Glutamatergic neuron (in vitro differentiated cells): ENCODE measurements around the gene SAP30BP. TPM values are rescaled to one million over a fixed set of nuclear protein-coding genes. Genes with fewer than 3 reads are reported as not detected.

Source experiments
- DNase-seq: peaks from one replicate; pipeline ENCODE4 v3.0.0; 2022
- H3K27ac Mint-ChIP-seq: one replicate; pipeline ENCODE4 v1.8.0; 2020; ENCODE audit warnings: mild to moderate bottlenecking, mixed read lengths, inconsistent platforms; ENCODE audit not compliant: unreplicated experiment
- H3K27me3 Mint-ChIP-seq: one replicate; pipeline ENCODE4 v1.8.0; 2020; ENCODE audit warnings: mild to moderate bottlenecking, moderate library complexity, mixed read lengths, inconsistent platforms; ENCODE audit not compliant: unreplicated experiment
- H3K36me3 Mint-ChIP-seq: one replicate; pipeline ENCODE4 v1.8.0; 2020; ENCODE audit warnings: mild to moderate bottlenecking, mixed read lengths, inconsistent platforms; ENCODE audit not compliant: unreplicated experiment
- H3K4me1 Mint-ChIP-seq: one replicate; pipeline ENCODE4 v1.8.0; 2020; ENCODE audit warnings: mild to moderate bottlenecking, low read depth, mixed read lengths, inconsistent platforms; ENCODE audit not compliant: unreplicated experiment
- H3K4me3 Mint-ChIP-seq: one replicate; pipeline ENCODE4 v1.8.0; 2020; ENCODE audit warnings: mild to moderate bottlenecking, mixed read lengths, inconsistent platforms; ENCODE audit not compliant: unreplicated experiment
- H3K9me3 Mint-ChIP-seq: one replicate; pipeline ENCODE4 v1.8.0; 2020; ENCODE audit warnings: mild to moderate bottlenecking, moderate library complexity, mixed read lengths, inconsistent platforms; ENCODE audit not compliant: unreplicated experiment
- CTCF ChIP-seq: fragments of 200-600 bp; sonication (generic); IDR thresholded peaks from one replicate; pipeline ENCODE4 v1.5.0; 2021; ENCODE audit not compliant: partially characterized antibody, unreplicated experiment
- total RNA-seq: library from RNA; stranded (reverse); fragmentation: NEBNext Ultra II Directional; extraction: Animal tissue kit (Norgen Biotek cat#: 25700); gene quantifications from one replicate; pipeline ENCODE4 v1.2.1, GENCODE V29; 2021; ENCODE audit not compliant: unreplicated experiment

Gene SAP30BP
- total RNA-seq, 1 donor from 2014 or later, result 115 TPM

DNA sequence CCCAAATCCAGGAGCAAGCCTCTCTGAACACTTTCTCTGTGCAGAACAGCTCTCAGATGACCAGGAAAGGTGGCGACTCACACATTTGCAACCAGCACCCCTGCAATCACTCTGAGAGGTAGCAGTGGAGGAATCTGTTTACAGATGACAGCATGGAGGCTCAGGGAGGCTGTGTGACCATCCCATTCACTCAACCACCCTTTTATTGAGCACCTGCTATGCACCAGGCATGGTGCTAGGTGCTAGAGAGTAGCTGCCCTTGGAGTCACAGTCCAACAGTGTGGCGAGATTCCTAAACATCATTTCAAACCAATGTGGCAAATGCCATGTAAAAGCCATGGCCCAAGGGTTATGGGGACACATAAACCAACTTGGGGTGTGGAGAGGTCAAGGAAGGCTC, 52.6 kb downstream of the SAP30BP start:
- Mint-ChIP-seq H3K27ac (no peak overlapping the region), H3K27me3 (peaks cover 6% of the 10 kb centered on the region), H3K4me3 (no peak overlapping the region), H3K36me3 (no peaks in the 10 kb centered on the region), H3K9me3 (peaks cover 2% of the 10 kb centered on the region), H3K4me1 (no peaks in the 10 kb centered on the region)
- no peak for DNase-seq
- TF ChIP-seq CTCF, result no peak

DNA sequence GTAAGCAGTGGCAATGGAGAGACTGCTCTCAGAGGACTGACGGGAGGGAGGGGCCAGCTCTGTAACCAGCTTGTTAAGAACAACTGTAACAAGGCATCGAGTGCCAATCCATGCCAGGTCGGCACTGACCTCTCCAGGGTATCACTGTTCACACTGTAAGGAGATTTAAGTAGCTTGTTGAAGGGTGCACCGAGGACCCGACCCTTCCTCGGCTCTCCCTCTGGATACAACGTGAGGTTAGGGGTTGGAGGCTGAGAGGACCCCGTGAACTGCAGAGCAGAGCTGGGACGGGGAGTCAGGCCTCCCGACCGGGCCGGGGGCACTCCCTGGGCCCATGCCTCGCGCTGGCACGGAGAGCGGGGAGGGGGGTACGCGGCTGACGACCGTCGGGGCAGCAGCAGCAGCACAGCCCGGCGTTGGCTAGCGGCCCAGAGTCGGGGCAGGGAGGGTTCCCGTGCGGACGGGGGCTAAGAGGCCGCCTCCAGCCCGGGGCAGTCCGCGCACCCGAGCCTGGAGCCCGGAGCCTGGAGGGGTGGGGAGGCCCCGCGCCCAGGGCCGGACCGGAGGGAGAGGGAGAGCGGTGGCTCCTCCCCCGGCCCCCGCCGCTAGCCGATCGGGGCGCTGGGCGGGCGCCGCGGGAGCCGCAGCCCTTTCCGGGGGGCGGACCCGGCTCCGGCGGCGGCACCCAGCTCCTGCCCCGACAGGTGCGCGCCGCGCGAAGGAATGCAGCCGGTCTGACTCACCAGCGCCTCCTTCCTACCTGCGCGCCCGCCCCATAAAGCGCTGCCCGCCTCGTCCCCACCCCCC, 53.7 kb downstream of the SAP30BP start, which contains the start of gene ITGB4:
Gene ITGB4, plus strand, starts transcription at position 804 of the 807 bp plus-strand sequence. CDS start 3,245 bp downstream, outside the sequence.
- no peak for DNase-seq
- H3K36me3 Mint-ChIP-seq, result no peaks in the 10 kb centered on the region
- TF ChIP-seq CTCF, result no peak
- H3K4me1 Mint-ChIP-seq, result no peaks in the 10 kb centered on the region
- peaks cover 6% of the 10 kb centered on the region for H3K27me3 Mint-ChIP-seq
- no peak within 1 kb of the TSS for H3K27ac Mint-ChIP-seq
- H3K9me3 Mint-ChIP-seq, result peaks cover 2% of the 10 kb centered on the region
- peak within 1 kb of the TSS; percentile 69 for H3K4me3 Mint-ChIP-seq

GRCh38 chr17:75721463-75722011, 54.4 kb downstream of the SAP30BP start:
- Mint-ChIP-seq H3K27me3 (peaks cover 6% of the 10 kb centered on the region), H3K27ac (no peak overlapping the region), H3K4me1 (no peaks in the 10 kb centered on the region), H3K36me3 (no peaks in the 10 kb centered on the region), H3K4me3 (no peak overlapping the region), H3K9me3 (peaks cover 2% of the 10 kb centered on the region)
- peak; percentile 34 for DNase-seq
- no peak for TF ChIP-seq CTCF

GRCh38 chr17:75722076-75722475, 54.9 kb downstream of the SAP30BP start:
- H3K9me3 Mint-ChIP-seq, result peaks cover 2% of the 10 kb centered on the region
- H3K36me3 Mint-ChIP-seq, result no peaks in the 10 kb centered on the region
- H3K4me1 Mint-ChIP-seq, result no peaks in the 10 kb centered on the region
- TF ChIP-seq CTCF, result no peak
- H3K27ac Mint-ChIP-seq, result no peak overlapping the region
- no peak for DNase-seq
- no peak overlapping the region for H3K4me3 Mint-ChIP-seq
- peaks cover 6% of the 10 kb centered on the region for H3K27me3 Mint-ChIP-seq

- Mint-ChIP-seq H3K27ac (no peak overlapping the region), H3K27me3 (peaks cover 6% of the 10 kb centered on the region), H3K9me3 (peaks cover 2% of the 10 kb centered on the region), H3K4me3 (no peak overlapping the region), H3K4me1 (no peaks in the 10 kb centered on the region), H3K36me3 (no peaks in the 10 kb centered on the region)
- TF ChIP-seq CTCF, result no peak
- no peak for DNase-seq
These were observed 55.5 kb downstream of the SAP30BP start for GRCh38 chr17:75722542-75723095.
